MV-4-11 (cell line): Measurements from ENCODE around the gene SEMA4D.

Source experiments
- DNase-seq: peaks from one replicate; lab custom pipeline; 2025; lab: John Stamatoyannopoulos, UW

SEMA4D gene

GRCh38 chr9:89428222-89428761 is 69.6 kb downstream of the SEMA4D start:
- DNase-seq = no peak

- no peak for DNase-seq
Measured at GRCh38 chr9:89427621-89428221, 70.2 kb downstream of the SEMA4D start.

- peak; percentile 89 for DNase-seq
Measured at GRCh38 chr9:89426384-89426961, 71.4 kb downstream of the SEMA4D start.

GRCh38 chr9:89425921-89426383 is 72.0 kb downstream of the SEMA4D start:
- DNase-seq = no peak

- DNase-seq = peak; percentile 36
Measured at GRCh38 chr9:89425024-89425805, 72.7 kb downstream of the SEMA4D start.

GRCh38 chr9:89422151-89422975 is 75.5 kb downstream of the SEMA4D start:
- peak; percentile 91 for DNase-seq

GRCh38 chr9:89421595-89421994 is 76.3 kb downstream of the SEMA4D start:
- no peak for DNase-seq

- DNase-seq = no peak
Measured at GRCh38 chr9:89420397-89421178, 77.3 kb downstream of the SEMA4D start.

GRCh38 chr9:89419978-89420394 is 77.9 kb downstream of the SEMA4D start:
- DNase-seq = no peak

GRCh38 chr9:89418882-89419640 is 78.9 kb downstream of the SEMA4D start:
- DNase-seq = no peak

GRCh38 chr9:89418474-89418845 is 79.5 kb downstream of the SEMA4D start:
- DNase-seq = no peak

GRCh38 chr9:89417832-89418473 is 80.0 kb downstream of the SEMA4D start:
- DNase-seq = no peak

GRCh38 chr9:89414670-89415324 is 83.1 kb downstream of the SEMA4D start:
- DNase-seq = no peak

GRCh38 chr9:89413963-89414638 is 83.8 kb downstream of the SEMA4D start:
- DNase-seq = no peak

- DNase-seq = no peak
Measured at GRCh38 chr9:89412951-89413350, 85.0 kb downstream of the SEMA4D start.

- no peak for DNase-seq
Measured at GRCh38 chr9:89412541-89412940, 85.4 kb downstream of the SEMA4D start.

- DNase-seq = no peak
Measured at GRCh38 chr9:89411759-89412158, 86.2 kb downstream of the SEMA4D start.

- DNase-seq = no peak
Measured at GRCh38 chr9:89410641-89411350, 87.1 kb downstream of the SEMA4D start.
